Measurements from ENCODE around the gene RALGAPA2. TPM values are rescaled to one million over a fixed set of nuclear protein-coding genes. Genes with fewer than 3 reads are reported as not detected.

The RALGAPA2 gene
- total RNA-seq, 1 experiment from 2014 or later = 10.8 TPM

GRCh38 chr20:20493701-20494100 is 218.7 kb downstream of the RALGAPA2 start:
- H3K9ac ChIP-seq (ENCODE audit: low read length) = no peak overlapping the region
- no peak overlapping the region for H3K27ac ChIP-seq (ENCODE audit: low read depth, low read length)
- ChIA-PET RAD21 (ENCODE audit: low non-redundant PET in 1 of 2, low total read pairs in 2 of 2, uncharacterized antibody in 2 of 2, unreplicated experiment in 2 of 2) (no interaction called here), CTCF (no interaction called here), POLR2A (no interaction called here)
- ATAC-seq = no peak
- H2AFZ ChIP-seq (ENCODE audit: low read depth, low read length, poor library complexity, severe bottlenecking) = no peak overlapping the region
- no TSS peak for BruUV-seq (replicated peaks)
- DNase-seq (ENCODE audit: low read depth, low spot score) = no peak
- H4K20me1 ChIP-seq (ENCODE audit: insufficient read depth) = no peaks in the 10 kb centered on the region
- H3K79me2 ChIP-seq (ENCODE audit: insufficient read depth, low read length) = no peaks in the 10 kb centered on the region
- H3K4me2 ChIP-seq (ENCODE audit: low read length) = no peak overlapping the region
- H3K4me3 ChIP-seq (replicated peaks in 1 of 2; ENCODE audit: low read depth in 1 of 2, low read length in 2 of 2) = no peak overlapping the region
- H3K4me1 ChIP-seq (ENCODE audit: control insufficient read depth in 1 of 2, insufficient read depth in 2 of 2, low read length in 2 of 2) = no peaks in the 10 kb centered on the region
- intact Hi-C loops (cut with micrococcal nuclease) = no loop called here
- H3K9me2 ChIP-seq (ENCODE audit: insufficient read depth) = no peaks in the 10 kb centered on the region
- no peaks in the 10 kb centered on the region for H3K36me3 ChIP-seq (ENCODE audit: control insufficient read depth in 1 of 2, insufficient read depth in 2 of 2, low read length in 2 of 2)
- TF ChIP-seq YY1 (IDR thresholded peaks at IDR 0.05; ENCODE audit: extremely low read depth, insufficient replicate concordance, low read depth, low read length) (no peak), MAX (IDR thresholded peaks at IDR 0.05) (no peak), TCF7L2 (IDR thresholded peaks at IDR 0.05; ENCODE audit: borderline replicate concordance, extremely low read depth, insufficient read depth, insufficient read length) (no peak), EGR1 (IDR thresholded peaks at IDR 0.05; ENCODE audit: low read depth) (no peak), POLR2AphosphoS5 (IDR thresholded peaks at IDR 0.05; ENCODE audit: low read depth, low read length) (no peak), JUND (IDR thresholded peaks at IDR 0.05) (no peak), RAD21 (IDR thresholded peaks at IDR 0.05; ENCODE audit: low read depth) (no peak)
- H3K9me3 ChIP-seq (ENCODE audit: control insufficient read depth in 1 of 2, insufficient read depth in 1 of 2, low read depth in 1 of 2, low read length in 2 of 2) = no peaks in the 10 kb centered on the region
- H3K27me3 ChIP-seq (ENCODE audit: insufficient read depth, low read length) = no peaks in the 10 kb centered on the region

- intact Hi-C loops (cut with micrococcal nuclease) = no loop called here
- no peak for TF ChIP-seq ZFX (IDR thresholded peaks at IDR 0.05)
- no peak for TF ChIP-seq SIN3A (IDR thresholded peaks at IDR 0.05; ENCODE audit: low read depth)
- no peak for TF ChIP-seq TCF7L2 (IDR thresholded peaks at IDR 0.05; ENCODE audit: borderline replicate concordance, extremely low read depth, insufficient read depth, insufficient read length)
- TF ChIP-seq ELF1 (IDR thresholded peaks at IDR 0.05; ENCODE audit: borderline replicate concordance, low read depth) = no peak
- no peak for TF ChIP-seq EZH2phosphoT487 (IDR thresholded peaks at IDR 0.05; ENCODE audit: borderline replicate concordance)
- no peak for TF ChIP-seq FOSL1 (IDR thresholded peaks at IDR 0.05; ENCODE audit: low read depth)
- TF ChIP-seq MAX (IDR thresholded peaks at IDR 0.05) = no peak
- no peak for TF ChIP-seq ATF3 (IDR thresholded peaks at IDR 0.05)
- no peak for TF ChIP-seq CEBPB (IDR thresholded peaks at IDR 0.05; ENCODE audit: low read depth)
- TF ChIP-seq SP1 (IDR thresholded peaks at IDR 0.05; ENCODE audit: low read depth) = no peak
- TF ChIP-seq POLR2AphosphoS5 (IDR thresholded peaks at IDR 0.05; ENCODE audit: low read depth, low read length) = no peak
- TF ChIP-seq ZNF274 (IDR thresholded peaks at IDR 0.05; ENCODE audit: low read depth, low read length) = no peak
- no peak for TF ChIP-seq EGR1 (IDR thresholded peaks at IDR 0.05; ENCODE audit: low read depth)
- TF ChIP-seq JUND (IDR thresholded peaks at IDR 0.05) = no peak
Measured at GRCh38 chr20:20492521-20493332, 219.7 kb downstream of the RALGAPA2 start.

More at GRCh38 chr20:20492521-20493332, 219.7 kb downstream of the RALGAPA2 start:
- H4K20me1 ChIP-seq (ENCODE audit: insufficient read depth) = no peaks in the 10 kb centered on the region
- no peaks in the 10 kb centered on the region for H3K4me1 ChIP-seq (ENCODE audit: control insufficient read depth in 1 of 2, insufficient read depth in 2 of 2, low read length in 2 of 2)
- ChIA-PET CTCF (no interaction called here), POLR2A (no interaction called here), RAD21 (ENCODE audit: low non-redundant PET in 1 of 2, low total read pairs in 2 of 2, uncharacterized antibody in 2 of 2, unreplicated experiment in 2 of 2) (interaction anchor here in 1 of 2 experiments (0.7 kb wide), 1 partner anchor 214 kb away, joined by 3 read pairs; no protein-coding TSS in a partner anchor)
- no peak overlapping the region for H2AFZ ChIP-seq (ENCODE audit: low read depth, low read length, poor library complexity, severe bottlenecking)
- H3K9me2 ChIP-seq (ENCODE audit: insufficient read depth) = no peaks in the 10 kb centered on the region
- H3K36me3 ChIP-seq (ENCODE audit: control insufficient read depth in 1 of 2, insufficient read depth in 2 of 2, low read length in 2 of 2) = no peaks in the 10 kb centered on the region
- H3K27ac ChIP-seq (ENCODE audit: low read depth, low read length) = no peak overlapping the region
- no TSS peak for BruUV-seq (replicated peaks)
- H3K4me3 ChIP-seq (replicated peaks in 1 of 2; ENCODE audit: low read depth in 1 of 2, low read length in 2 of 2) = no peak overlapping the region
- H3K9me3 ChIP-seq (ENCODE audit: control insufficient read depth in 1 of 2, insufficient read depth in 1 of 2, low read depth in 1 of 2, low read length in 2 of 2) = no peaks in the 10 kb centered on the region
- DNase-seq (ENCODE audit: low read depth, low spot score) (no peak), ATAC-seq (no peak)
- H3K9ac ChIP-seq (ENCODE audit: low read length) = no peak overlapping the region
- no peaks in the 10 kb centered on the region for H3K27me3 ChIP-seq (ENCODE audit: insufficient read depth, low read length)
- no peak overlapping the region for H3K4me2 ChIP-seq (ENCODE audit: low read length)
- H3K79me2 ChIP-seq (ENCODE audit: insufficient read depth, low read length) = no peaks in the 10 kb centered on the region

All from HCT116 (cell line).